ENCODE data around the gene ZNF267.
"Not testable (repeated sequence)": the region's sequence is repeated elsewhere in the genome, so short reads cannot be mapped to it uniquely, and the experiment has no call there.

ZNF267 gene

GRCh38 chr16:31879937-31880321 lies 6.3 kb downstream of the ZNF267 start:
- no peak for DNase-seq

- DNase-seq, result no peak
These were observed 6.8 kb downstream of the ZNF267 start for GRCh38 chr16:31880322-31880979.

- DNase-seq, result no peak
These were observed 12.6 kb downstream of the ZNF267 start for GRCh38 chr16:31886227-31886626.

- no peak for DNase-seq
These were observed 15.1 kb downstream of the ZNF267 start for GRCh38 chr16:31888735-31889134.

GRCh38 chr16:31892111-31892510 lies 18.5 kb downstream of the ZNF267 start:
- DNase-seq, result not testable (repeated sequence)

GRCh38 chr16:31893824-31894223 lies 20.2 kb downstream of the ZNF267 start:
- no peak for DNase-seq

GRCh38 chr16:31897283-31897682 lies 23.7 kb downstream of the ZNF267 start:
- no peak for DNase-seq

GRCh38 chr16:31899505-31899904 lies 25.9 kb downstream of the ZNF267 start:
- DNase-seq, result no peak

GRCh38 chr16:31904571-31904970 lies 31.0 kb downstream of the ZNF267 start:
- DNase-seq, result not testable (repeated sequence)

- no peak for DNase-seq
These were observed 40.1 kb downstream of the ZNF267 start for GRCh38 chr16:31913668-31914067.

- DNase-seq, result no peak
These were observed 42.5 kb downstream of the ZNF267 start for GRCh38 chr16:31916056-31916488.

- no peak for DNase-seq
These were observed 46.8 kb downstream of the ZNF267 start for GRCh38 chr16:31920373-31920772.

- DNase-seq, result not testable (repeated sequence)
These were observed 78.2 kb downstream of the ZNF267 start for GRCh38 chr16:31951806-31952205.

- not testable (repeated sequence) for DNase-seq
These were observed 78.6 kb downstream of the ZNF267 start for GRCh38 chr16:31952206-31952605.

- not testable (repeated sequence) for DNase-seq
These were observed 82.6 kb downstream of the ZNF267 start for GRCh38 chr16:31956221-31956620.

- not testable (repeated sequence) for DNase-seq
These were observed 86.7 kb downstream of the ZNF267 start for GRCh38 chr16:31960186-31960910.
